Right atrium auricular region (tissue), 2 donors: ENCODE results near the gene ZNHIT3. TPM values are rescaled to one million over a fixed set of nuclear protein-coding genes. Genes with fewer than 3 reads are reported as not detected.

Source experiments
- DNase-seq: peaks from one replicate; pipeline ENCODE4 v3.0.0-alpha.2; 2019; ENCODE audit warnings: low spot score
- H3K27ac ChIP-seq, 2 donors: fragments of 200-600 bp; sonication (generic); 1 replicate in 1 of 2; 2 replicates in 1 of 2; pipeline ENCODE4 v1.5.1; 2016 to 2019
- H3K27me3 ChIP-seq, 2 donors: fragments of 200-600 bp; sonication (generic); one replicate each; pipeline versions ENCODE4 v1.5.1 to v1.6.0; 2017 to 2019
- H3K36me3 ChIP-seq: fragments of 200-600 bp; sonication (generic); one replicate; pipeline ENCODE4 v1.5.1; 2016
- H3K4me1 ChIP-seq, 2 donors: fragments of 200-600 bp; sonication (generic); one replicate each; pipeline versions ENCODE4 v1.5.1 to v1.6.0; 2017 to 2019
- H3K4me3 ChIP-seq, 2 donors: fragments of 200-600 bp; sonication (generic); 1 replicate in 1 of 2; 2 replicates in 1 of 2; pipeline ENCODE4 v1.5.1; 2017 to 2019; ENCODE audit warnings: mild to moderate bottlenecking in 1 of 2, moderate library complexity in 1 of 2
- H3K9me3 ChIP-seq, 2 donors: fragments of 200-600 bp; sonication (generic); one replicate each; pipeline ENCODE4 v1.5.1; 2019
- total RNA-seq, 2 donors: library from RNA; depleted of rRNA; stranded (reverse); fragments of >200 nt; gene quantifications; one replicate each; pipeline ENCODE4 v1.1.0, GENCODE V29; 2016
- TF ChIP-seq, protein P1 (sequence below), 2 donors: fragments of 200-600 bp; sonication (generic); IDR thresholded peaks; one replicate each; pipeline ENCODE4 v1.5.1; 2019; ENCODE audit warnings: antibody characterized with exemption in 2 of 2

Gene ZNHIT3
- total RNA-seq, 2 donors from 2014 or later = 16.4 to 17.6 TPM

- H3K27me3 ChIP-seq = no peaks in the 10 kb centered on the region
- H3K36me3 ChIP-seq = peaks cover 52% of the 10 kb centered on the region
Observed at GRCh38 chr17:36501351-36501750, 14.9 kb downstream of the ZNHIT3 start.

DNA sequence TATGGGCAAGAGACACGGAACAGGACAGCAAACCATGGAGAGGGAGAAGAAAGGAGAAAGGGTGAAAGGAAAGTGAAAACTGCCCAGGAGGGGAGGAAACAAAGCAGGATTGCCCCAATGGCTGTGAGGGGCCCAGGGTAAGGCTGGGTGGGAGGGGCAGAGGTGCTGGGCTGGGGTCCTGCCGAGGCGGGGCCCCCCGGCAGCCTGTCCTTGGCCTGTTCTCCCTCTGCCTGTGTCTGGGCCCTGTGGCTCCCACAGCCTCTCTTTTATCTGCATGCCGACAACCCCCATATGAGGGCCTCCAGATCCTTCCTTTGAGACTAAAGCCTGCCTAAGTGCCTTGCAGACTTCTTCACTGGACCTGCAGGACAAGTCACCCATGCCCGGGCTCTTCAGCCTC, 15.5 kb downstream of the ZNHIT3 start:
- TF ChIP-seq, protein P1, sequence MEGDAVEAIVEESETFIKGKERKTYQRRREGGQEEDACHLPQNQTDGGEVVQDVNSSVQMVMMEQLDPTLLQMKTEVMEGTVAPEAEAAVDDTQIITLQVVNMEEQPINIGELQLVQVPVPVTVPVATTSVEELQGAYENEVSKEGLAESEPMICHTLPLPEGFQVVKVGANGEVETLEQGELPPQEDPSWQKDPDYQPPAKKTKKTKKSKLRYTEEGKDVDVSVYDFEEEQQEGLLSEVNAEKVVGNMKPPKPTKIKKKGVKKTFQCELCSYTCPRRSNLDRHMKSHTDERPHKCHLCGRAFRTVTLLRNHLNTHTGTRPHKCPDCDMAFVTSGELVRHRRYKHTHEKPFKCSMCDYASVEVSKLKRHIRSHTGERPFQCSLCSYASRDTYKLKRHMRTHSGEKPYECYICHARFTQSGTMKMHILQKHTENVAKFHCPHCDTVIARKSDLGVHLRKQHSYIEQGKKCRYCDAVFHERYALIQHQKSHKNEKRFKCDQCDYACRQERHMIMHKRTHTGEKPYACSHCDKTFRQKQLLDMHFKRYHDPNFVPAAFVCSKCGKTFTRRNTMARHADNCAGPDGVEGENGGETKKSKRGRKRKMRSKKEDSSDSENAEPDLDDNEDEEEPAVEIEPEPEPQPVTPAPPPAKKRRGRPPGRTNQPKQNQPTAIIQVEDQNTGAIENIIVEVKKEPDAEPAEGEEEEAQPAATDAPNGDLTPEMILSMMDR (IDR thresholded peaks at IDR 0.05) = no peak
- Histone ChIP-seq H3K27ac (no peak overlapping the region), H3K4me1 (no peaks in the 10 kb centered on the region), H3K9me3 (no peaks in the 10 kb centered on the region), H3K4me3 (no peak overlapping the region), H3K27me3 (no peaks in the 10 kb centered on the region), H3K36me3 (peaks cover 46% of the 10 kb centered on the region)
- DNase-seq = no peak

More at GRCh38 chr17:36501351-36501750, 14.9 kb downstream of the ZNHIT3 start:
- H3K9me3 ChIP-seq = no peaks in the 10 kb centered on the region
- no peak overlapping the region for H3K27ac ChIP-seq
- H3K4me1 ChIP-seq = no peaks in the 10 kb centered on the region
- H3K4me3 ChIP-seq = no peak overlapping the region
- TF ChIP-seq, protein P1 (IDR thresholded peaks at IDR 0.05) = no peak
- no peak for DNase-seq

- Histone ChIP-seq H3K36me3 (peaks cover 32% of the 10 kb centered on the region), H3K9me3 (no peaks in the 10 kb centered on the region), H3K27me3 (no peaks in the 10 kb centered on the region), H3K27ac (no peak overlapping the region), H3K4me1 (no peaks in the 10 kb centered on the region), H3K4me3 (no peak overlapping the region)
- TF ChIP-seq, protein P1 (IDR thresholded peaks at IDR 0.05) = no peak
- DNase-seq = no peak
Observed at GRCh38 chr17:36503456-36504155, 17.1 kb downstream of the ZNHIT3 start.

DNA sequence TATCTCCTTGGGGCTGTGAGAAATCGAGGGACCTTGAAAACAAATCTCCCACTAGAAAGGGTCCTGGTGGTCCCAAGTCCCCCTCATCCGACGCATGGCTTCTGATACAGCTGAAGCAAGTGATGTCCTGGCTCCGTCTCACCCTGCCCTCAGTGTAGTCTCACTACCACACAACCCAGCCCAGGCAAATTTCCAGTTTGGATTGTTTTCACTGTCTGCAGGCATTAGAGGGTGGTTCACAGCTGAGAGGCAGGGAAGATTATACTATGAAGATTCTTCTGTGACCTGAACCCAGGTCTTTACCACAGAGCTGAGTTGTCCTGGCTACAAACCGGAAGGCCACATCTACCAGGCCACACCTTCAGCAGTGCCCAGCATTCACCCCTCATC, 17.7 kb downstream of the ZNHIT3 start:
- no peak for DNase-seq
- Histone ChIP-seq H3K4me1 (no peaks in the 10 kb centered on the region), H3K4me3 (no peak overlapping the region), H3K27ac (no peak overlapping the region), H3K27me3 (no peaks in the 10 kb centered on the region), H3K9me3 (no peaks in the 10 kb centered on the region), H3K36me3 (peaks cover 27% of the 10 kb centered on the region)
- TF ChIP-seq, protein P1 (IDR thresholded peaks at IDR 0.05) = no peak

- peaks cover 26% of the 10 kb centered on the region for H3K36me3 ChIP-seq
- TF ChIP-seq, protein P1 (IDR thresholded peaks at IDR 0.05) = no peak
Observed at GRCh38 chr17:36505171-36505570, 18.7 kb downstream of the ZNHIT3 start.

More at GRCh38 chr17:36505171-36505570, 18.7 kb downstream of the ZNHIT3 start:
- Histone ChIP-seq H3K9me3 (no peaks in the 10 kb centered on the region), H3K4me1 (no peaks in the 10 kb centered on the region), H3K27me3 (no peaks in the 10 kb centered on the region), H3K4me3 (no peak overlapping the region), H3K27ac (no peak overlapping the region)
- no peak for DNase-seq
